Thyroid gland (tissue), 4 donors: Measurements from ENCODE around the gene MYO5A.

Source experiments
- CTCF ChIP-seq, 6 experiments: fragments of 200-600 bp in 3 of 6; fragments of 450-650 bp in 3 of 6; sonication (generic) in 3 of 6; IDR thresholded peaks; one replicate each; pipeline ENCODE4 v1.5.1; 2016 to 2019; ENCODE audit warnings: antibody characterized with exemption in 6 of 6, mild to moderate bottlenecking in 2 of 6, inconsistent platforms in 1 of 6, moderate library complexity in 1 of 6
- POLR2A ChIP-seq, 2 donors: fragments of 450-650 bp; IDR thresholded peaks; one replicate each; pipeline ENCODE4 v1.6.1; 2017; ENCODE audit warnings: antibody characterized with exemption in 2 of 2, mild to moderate bottlenecking in 2 of 2, moderate library complexity in 1 of 2

GRCh38 chr15:52349052-52349700, 179.5 kb downstream of the MYO5A start:
- no peak for TF ChIP-seq CTCF (IDR thresholded peaks at IDR 0.05)
- TF ChIP-seq POLR2A (IDR thresholded peaks at IDR 0.05) = no peak
